ENCODE measurements around the gene RBM39.

- no peak for TF ChIP-seq CTCF (IDR thresholded peaks at IDR 0.05)
- TF ChIP-seq POLR2A (IDR thresholded peaks at IDR 0.05) = peak in 2 of 3 donors; percentile 50 to 67
These were observed 26.9 kb upstream of the RBM39 start for GRCh38 chr20:35768731-35769664.
